A549 (cell line): ENCODE data around the gene PUDP.

Experiments
- BCL3 ChIP-seq: fragments of >200 bp; sonication (Bioruptor Twin); formaldehyde crosslinking; IDR thresholded peaks from 3 replicates; pipeline ENCODE4 v1.6.1; 2016
- CTCF ChIP-seq: fragments of >200 bp; sonication (Bioruptor Twin); formaldehyde crosslinking; IDR thresholded peaks from 3 replicates; pipeline ENCODE4 v1.5.1; 2016
- ESRRA ChIP-seq: fragments of 150-350 bp; IDR thresholded peaks from 2 replicates; pipeline ENCODE4 v1.6.1; 2014; ENCODE audit warnings: mild to moderate bottlenecking, low read length, borderline replicate concordance
- HDAC2 ChIP-seq: fragments of 200-600 bp; sonication (generic); IDR thresholded peaks from 2 replicates; pipeline ENCODE4 v1.6.1; 2016
- HMGXB4 ChIP-seq: fragments of 250-450 bp; sonication (Bioruptor Pico); IDR thresholded peaks from 2 replicates; pipeline ENCODE4 v1.5.0; 2021; ENCODE audit warnings: mild to moderate bottlenecking, moderate library complexity, borderline replicate concordance
- JUN ChIP-seq, 2 experiments: fragments of >200 bp; sonication (Bioruptor Twin); formaldehyde crosslinking; IDR thresholded peaks; 2 replicates in 1 of 2; 3 replicates in 1 of 2; pipeline ENCODE4 v1.6.1; 2016 to 2017
- KDM1A ChIP-seq: fragments of 200-600 bp; sonication (generic); IDR thresholded peaks from 2 replicates; pipeline ENCODE4 v1.6.1; 2016; ENCODE audit warnings: low read depth, mild to moderate bottlenecking
- MAX ChIP-seq: IDR thresholded peaks from 2 replicates; pipeline ENCODE4 v1.6.1; 2012
- NFE2L2 ChIP-seq: fragments of 150-350 bp; conservative IDR thresholded peaks from 2 replicates; pipeline ENCODE4 v1.6.1; 2014; ENCODE audit warnings: low read length
- NR3C1 ChIP-seq: fragments of >200 bp; sonication (Bioruptor Twin); formaldehyde crosslinking; IDR thresholded peaks from 3 replicates; pipeline ENCODE4 v1.6.1; 2017
- PHF8 ChIP-seq: fragments of 200-600 bp; sonication (generic); IDR thresholded peaks from 2 replicates; pipeline ENCODE4 v1.6.1; 2016; ENCODE audit warnings: low read depth, mild to moderate bottlenecking, antibody characterized with exemption, moderate library complexity, borderline replicate concordance
- POLR2A ChIP-seq: IDR thresholded peaks from 2 replicates; pipeline ENCODE4 v1.6.1; 2012; ENCODE audit warnings: mild to moderate bottlenecking, low read length
- RCOR1 ChIP-seq: fragments of 150-350 bp; IDR thresholded peaks from 2 replicates; pipeline ENCODE4 v1.6.1; 2014; ENCODE audit warnings: antibody characterized with exemption, low read length, low read depth

GRCh38 chrX:7194606-7195005, 46.7 kb upstream of the PUDP start:
- TF ChIP-seq BCL3 (no peak), JUN (IDR thresholded peaks at IDR 0.05) (no peak), NR3C1 (no peak), CTCF (no peak), HMGXB4 (CRISPR knock-in tag) (no peak), HDAC2 (no peak), NFE2L2 (no peak), POLR2A (no peak), ESRRA (no peak), RCOR1 (no peak), PHF8 (no peak), KDM1A (no peak), MAX (no peak)
